HEK293 (cell line): ENCODE data around the gene SRSF9.

ENCODE experiments used
- CTCF ChIP-seq: fragments of 450-650 bp; formaldehyde crosslinking; IDR thresholded peaks from 2 replicates; pipeline ENCODE4 v1.5.1; 2016; ENCODE audit warnings: missing biosample characterization, missing genetic modification characterization
- ZIC2 ChIP-seq: fragments of 450-650 bp; formaldehyde crosslinking; IDR thresholded peaks from 2 replicates; pipeline ENCODE4 v1.5.1; 2016; ENCODE audit warnings: missing biosample characterization, missing genetic modification characterization
- ZSCAN4 ChIP-seq: fragments of 450-650 bp; formaldehyde crosslinking; IDR thresholded peaks from 2 replicates; pipeline ENCODE4 v1.5.1; 2017; ENCODE audit warnings: missing biosample characterization, missing genetic modification characterization

- no peak for TF ChIP-seq ZIC2
- TF ChIP-seq CTCF (tag by site-specific recombination) = no peak
- TF ChIP-seq ZSCAN4 (tag by site-specific recombination) = no peak
Measured at GRCh38 chr12:120438495-120439198, 30.9 kb downstream of the SRSF9 start.
